Midbrain (tissue), 1 donor: ENCODE data around the gene FRMD3.

ENCODE experiments used
- DNase-seq: peaks from one replicate; lab custom pipeline; 2025; lab: John Stamatoyannopoulos, UW

The FRMD3 gene

DNA sequence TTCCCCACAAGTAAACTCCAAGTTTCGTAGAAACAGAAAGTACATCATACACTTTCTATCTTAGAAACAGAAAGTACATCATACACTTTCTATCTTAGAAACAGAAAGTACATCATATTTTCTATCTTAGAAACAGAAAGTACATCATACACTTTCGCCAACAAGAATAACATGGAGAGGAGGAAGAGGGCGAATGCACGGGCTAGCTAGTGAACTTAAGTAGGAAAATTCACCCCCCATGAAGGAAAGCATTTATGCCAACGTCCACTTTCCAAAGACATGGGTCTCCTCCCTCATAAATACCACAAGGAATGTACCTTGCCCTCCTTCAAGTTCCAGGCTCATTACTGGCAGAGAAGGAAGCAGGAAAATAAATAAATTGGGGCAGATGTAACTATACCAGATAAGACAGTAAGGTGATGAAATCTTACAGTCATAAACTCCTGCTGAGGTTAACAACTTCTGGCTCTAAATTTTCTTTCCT, 64.7 kb downstream of the FRMD3 start:
- no peak for DNase-seq

DNA sequence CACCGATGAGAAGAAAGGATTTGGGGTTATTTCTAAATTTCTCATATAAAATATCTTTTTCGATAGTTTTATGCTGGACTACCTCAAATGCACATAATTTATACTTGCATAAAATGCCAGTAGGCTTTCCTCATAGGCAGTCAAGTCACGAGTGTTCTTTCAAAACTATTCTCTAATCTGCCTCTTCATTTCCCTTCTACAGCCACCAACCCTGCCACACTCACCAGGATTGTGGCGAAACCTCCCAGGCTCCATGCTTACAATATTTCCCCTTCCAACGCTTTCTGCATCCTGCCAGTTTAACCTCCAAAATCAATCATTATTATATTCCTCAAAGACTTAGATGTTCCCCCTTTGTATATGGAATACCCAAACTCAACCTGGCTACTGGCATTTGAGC, 65.4 kb downstream of the FRMD3 start:
- DNase-seq, result no peak

DNA sequence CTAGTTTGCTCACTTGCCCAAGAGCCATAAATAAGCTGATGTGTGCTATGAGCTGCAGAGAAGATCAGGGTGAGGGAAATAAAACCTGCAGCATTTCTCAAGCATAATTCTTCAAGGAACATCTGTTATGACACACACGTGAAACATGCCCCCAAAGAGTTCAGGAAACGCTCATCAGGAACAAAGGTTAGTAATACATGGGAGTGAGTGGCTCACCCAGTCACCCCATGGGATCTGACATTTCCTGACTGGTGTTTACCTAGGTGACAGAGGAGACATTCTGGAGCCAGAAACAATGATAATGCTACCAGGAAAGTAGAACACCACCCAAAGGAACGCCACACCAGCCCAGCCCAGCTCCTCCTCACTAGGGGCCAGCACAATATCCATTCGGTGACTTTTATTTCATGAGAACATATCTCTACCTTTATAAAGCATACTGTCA, 66.0 kb downstream of the FRMD3 start:
- no peak for DNase-seq

DNA sequence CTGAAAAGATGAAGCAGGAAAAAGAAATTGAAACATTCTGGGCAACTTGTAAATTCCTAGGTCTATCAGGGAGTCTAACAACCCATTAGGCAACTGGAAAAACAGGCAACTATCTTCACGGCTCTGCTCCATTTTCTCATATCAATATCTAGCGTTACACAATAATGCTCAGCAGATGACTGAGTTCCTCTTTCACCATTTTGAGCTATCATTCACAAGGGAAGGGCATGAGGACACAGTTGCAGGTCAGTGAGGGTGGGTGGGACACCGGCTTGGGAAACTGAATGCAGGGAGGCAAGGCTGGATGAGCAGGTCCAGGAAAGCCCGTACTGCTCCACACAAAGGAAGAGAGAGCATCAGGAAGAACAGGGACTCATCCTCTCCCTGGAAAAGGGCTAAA, 67.0 kb downstream of the FRMD3 start:
- no peak for DNase-seq

DNA sequence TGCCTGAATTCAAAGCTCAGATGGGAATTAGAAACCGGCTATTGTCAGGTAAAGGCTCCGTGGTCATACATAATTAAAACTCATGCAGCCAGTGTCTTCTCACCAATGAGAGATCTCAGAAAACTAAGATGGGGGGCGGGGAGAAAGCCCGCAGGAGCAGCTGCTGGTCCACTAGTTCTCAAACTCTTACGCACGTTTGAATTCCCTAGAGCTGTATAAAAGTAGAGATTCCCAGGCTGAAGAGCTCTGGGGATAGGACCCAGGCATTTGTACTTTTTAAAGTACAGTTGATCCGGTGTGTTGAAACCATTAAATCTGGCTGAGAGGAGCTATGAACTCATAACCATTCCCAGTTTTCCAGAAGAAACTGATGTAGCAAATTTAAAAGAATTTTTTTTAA, 68.5 kb downstream of the FRMD3 start:
- no peak for DNase-seq

DNA sequence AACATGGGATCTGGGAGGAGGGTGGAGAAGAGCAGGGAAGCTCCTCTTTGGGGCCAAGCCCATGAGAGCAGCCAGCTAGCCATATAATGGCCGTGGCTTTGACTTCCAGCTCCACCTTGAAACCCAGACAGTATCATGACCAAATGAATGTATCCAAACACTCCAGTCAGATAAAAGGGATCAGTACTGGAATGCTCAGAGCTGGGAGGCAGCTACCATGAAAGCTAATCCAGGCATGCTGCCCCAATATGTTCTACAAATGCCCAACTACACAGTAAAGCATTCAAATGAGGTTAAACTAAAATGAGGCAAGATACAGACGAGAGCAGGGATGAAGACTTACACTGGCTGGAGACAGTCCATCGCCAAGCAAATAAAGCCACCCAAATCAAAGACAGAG, 69.4 kb downstream of the FRMD3 start:
- DNase-seq, result no peak

DNA sequence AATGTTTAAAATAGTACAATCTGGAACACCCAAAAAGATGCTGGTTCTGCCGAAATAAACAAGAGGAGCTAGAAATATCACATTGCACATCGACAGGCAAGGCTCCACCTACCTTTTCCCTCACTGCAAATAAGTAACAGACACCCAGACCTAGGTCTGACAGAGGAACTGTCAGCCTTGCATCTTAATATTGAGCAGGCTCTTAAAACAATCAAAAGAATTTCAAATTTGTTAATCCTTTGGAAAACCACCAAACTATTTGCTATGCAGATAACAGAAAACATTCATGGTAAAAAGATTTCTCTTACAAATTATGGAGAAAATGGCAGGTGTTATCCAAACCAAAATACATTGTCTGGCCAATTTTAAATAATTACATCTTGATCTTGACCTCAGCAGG, 71.3 kb downstream of the FRMD3 start:
- no peak for DNase-seq

DNA sequence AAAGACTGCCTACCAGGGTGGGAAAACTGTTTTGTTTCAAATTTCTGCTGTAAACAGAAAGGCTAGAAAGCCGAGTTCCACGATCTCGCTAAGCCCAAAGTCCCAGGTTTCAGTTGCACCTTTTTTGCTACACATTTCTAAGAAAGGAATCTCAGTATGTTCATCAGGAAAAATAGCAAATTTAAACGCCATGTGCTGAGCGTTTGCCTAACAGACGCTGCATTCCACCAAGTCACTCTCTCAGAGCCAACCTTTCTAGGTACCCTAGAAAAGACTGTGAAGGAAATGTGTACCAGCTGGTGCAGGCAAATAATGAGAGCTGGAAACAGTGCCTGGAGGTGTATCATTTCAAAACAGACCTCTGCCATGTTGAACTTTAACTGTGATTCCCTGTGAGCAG, 71.8 kb downstream of the FRMD3 start:
- DNase-seq, result no peak

DNA sequence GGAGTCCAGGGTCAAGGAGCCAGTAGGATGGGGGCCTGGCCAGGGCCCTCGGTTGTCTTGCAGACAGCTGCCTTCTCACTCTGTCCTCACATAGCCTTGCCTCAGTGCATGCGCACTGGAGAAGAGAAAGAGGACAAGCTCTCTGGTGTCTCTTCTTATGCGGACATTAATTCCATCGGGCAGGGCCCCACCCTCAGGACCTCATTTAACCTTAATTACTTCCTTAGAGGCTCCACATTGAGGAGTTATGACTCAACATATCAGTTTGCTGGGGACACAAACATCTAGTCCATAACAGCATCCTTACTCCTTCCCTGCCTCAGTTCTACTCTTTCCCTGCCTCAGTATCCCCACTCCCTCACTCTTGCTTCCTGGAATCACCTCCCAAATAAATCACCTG, 78.4 kb downstream of the FRMD3 start:
- no peak for DNase-seq

DNA sequence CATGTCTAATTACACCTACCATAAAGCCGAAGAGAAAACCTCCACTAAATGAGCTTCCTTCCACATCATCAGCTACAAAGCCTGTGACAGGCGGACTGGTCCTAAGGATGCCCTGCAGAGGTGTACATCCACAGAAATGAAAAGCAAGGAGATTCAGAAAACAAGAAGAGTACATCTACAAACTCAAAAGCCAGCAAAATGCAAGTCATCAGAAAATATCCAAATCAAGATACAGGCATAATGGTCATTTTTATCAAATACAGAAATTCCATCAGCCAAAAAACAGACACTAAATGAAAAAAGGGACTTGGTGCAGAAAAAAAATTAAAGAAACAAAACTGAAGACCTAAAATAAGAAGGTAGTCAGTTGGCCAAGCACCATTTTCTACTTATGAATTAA, 79.7 kb downstream of the FRMD3 start:
- no peak for DNase-seq

DNA sequence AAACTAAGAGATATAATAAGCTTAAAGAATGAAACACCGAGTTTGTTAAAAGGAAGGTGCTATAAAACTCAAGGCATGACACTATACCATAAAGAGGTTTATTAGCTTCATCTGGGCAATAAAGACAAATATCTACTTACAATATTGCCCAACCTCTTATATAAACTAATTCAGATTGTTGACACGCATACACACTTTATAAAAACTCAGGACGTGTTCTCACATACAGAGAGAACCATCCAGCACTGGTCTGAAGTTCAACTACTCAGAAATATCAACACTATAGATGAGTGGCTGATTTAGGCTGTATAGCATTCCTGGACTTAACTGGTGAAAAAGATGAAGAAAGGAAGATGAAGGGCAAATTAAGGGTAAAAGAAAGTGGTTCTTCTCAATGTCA, 81.2 kb downstream of the FRMD3 start:
- DNase-seq, result no peak

DNA sequence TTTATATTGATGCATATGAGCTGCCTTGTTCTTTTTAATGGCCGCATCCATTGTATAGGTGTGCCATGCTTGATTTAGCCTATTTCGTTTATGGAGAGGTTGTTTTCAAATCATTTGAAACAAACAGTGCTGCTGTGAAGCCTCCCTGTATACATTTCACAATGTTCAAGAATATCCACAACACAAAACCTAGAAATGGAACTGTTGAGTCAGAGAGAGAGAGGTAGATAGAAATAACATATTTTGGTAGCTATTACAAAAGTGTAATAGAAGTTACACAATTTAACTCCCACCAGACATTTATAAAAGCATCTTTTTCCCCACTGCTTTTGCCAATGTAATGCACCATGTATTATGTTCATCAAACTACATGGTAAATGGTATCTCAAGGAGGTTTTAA, 82.0 kb downstream of the FRMD3 start:
- no peak for DNase-seq

DNA sequence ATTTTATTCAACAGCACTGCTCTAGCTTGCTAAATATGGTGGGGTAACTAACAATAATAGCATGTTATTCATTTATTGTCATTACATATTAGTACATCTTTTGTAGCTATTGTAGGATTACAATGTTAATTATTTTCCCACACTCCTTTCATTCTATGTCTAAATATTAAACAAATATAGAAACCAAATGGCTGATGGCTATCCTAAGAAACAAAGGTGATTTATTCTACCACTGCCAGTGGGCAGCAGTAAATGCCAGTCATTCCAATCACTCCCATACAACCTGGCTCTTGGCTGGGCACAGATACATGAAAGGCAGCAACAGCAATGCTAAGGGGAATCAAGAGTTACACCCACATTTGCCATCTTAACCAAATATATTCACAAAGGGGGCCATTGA, 84.1 kb downstream of the FRMD3 start:
- DNase-seq, result no peak

DNA sequence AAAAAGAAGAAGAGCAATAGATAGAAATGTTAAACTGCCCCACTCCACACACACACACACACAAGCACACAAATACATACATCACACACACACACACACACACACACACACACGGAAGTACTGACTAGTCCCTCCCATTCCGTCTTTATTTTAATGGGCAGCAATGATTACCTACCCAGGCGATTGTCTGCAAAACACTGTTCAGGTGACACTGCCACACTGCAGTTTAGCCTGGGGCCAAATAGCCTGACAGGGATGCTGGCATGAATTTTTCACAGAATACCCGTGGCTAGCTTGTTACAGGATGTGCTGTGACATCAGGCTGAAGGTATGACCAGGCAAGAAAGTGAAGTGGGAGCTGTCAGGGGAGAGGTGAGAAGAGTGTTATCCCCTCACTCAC, 86.9 kb downstream of the FRMD3 start:
- no peak for DNase-seq

DNA sequence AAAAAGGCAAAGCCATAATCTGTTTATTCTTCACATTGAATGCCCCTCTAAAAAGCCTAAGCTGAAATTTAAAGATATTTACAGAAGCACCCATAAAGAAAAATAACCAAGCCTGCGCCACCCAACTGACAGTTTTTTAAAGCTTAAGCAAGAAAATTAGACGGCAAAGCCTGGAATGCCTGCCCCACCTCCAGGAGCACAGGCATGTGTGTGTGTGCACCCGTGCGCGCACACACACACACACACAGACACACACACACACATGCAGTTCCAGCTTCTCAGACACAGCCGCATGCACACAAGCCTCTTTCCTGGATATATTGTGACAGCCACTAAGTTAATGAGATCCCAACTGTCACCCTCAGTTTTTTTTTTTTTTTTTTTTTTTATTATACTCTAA, 88.2 kb downstream of the FRMD3 start:
- no peak for DNase-seq

DNA sequence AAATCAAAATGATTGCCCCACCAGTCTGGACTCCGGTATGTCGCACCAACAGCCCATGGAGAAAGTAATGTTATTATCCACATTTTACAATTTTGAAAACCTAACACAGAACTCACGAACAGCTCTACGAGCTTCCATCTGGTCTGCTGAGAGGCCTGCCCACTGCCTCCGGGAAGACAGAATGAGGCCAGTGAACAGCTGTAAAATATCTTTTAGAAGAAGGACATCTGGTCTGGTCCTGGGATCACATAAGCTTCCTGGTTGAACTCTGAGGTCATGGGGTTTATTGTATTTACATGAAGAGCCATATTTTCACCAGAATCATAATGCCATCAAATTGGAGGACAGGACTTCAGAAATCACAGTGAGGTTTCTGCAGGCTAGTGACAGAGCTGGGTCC, 89.0 kb downstream of the FRMD3 start:
- DNase-seq, result no peak

DNA sequence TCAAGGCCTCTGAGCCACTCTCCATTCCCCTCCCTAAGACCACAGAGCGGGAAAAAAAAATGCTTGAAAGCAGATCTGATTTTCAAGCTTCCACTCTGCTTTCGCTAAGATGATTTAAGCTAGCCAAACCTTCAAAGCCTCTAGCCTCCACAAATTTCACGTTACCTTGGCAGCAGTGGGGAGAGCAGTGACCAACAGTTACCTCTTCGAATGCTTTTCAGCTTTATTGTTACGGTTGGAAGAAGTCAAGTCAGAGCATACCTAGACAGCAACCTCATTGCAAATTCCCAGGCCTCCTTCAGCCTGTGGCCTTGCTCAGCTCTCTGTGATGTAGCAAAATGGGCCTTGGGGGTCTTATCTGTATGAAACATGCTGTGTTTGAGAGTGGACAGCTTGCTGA, 89.6 kb downstream of the FRMD3 start:
- no peak for DNase-seq

DNA sequence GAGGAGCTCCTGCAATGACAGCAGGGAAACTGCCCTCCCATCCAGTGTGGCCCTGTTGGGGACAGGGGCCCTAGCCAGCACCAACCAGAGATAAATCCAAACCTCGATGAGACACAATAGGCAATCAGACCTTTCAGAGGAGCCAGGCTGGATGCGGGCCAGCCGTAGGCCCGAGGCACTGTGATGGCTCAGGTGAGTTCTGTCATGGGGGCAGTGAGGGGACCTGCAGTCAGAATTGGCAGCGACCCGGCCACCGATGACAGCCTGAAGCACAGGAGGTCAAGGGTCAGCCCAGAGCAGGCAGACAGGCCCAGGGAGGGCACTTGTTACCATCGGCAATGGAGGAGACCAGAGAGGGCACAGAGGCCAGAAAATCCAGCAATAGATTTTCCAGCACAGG, 90.8 kb downstream of the FRMD3 start:
- no peak for DNase-seq

DNA sequence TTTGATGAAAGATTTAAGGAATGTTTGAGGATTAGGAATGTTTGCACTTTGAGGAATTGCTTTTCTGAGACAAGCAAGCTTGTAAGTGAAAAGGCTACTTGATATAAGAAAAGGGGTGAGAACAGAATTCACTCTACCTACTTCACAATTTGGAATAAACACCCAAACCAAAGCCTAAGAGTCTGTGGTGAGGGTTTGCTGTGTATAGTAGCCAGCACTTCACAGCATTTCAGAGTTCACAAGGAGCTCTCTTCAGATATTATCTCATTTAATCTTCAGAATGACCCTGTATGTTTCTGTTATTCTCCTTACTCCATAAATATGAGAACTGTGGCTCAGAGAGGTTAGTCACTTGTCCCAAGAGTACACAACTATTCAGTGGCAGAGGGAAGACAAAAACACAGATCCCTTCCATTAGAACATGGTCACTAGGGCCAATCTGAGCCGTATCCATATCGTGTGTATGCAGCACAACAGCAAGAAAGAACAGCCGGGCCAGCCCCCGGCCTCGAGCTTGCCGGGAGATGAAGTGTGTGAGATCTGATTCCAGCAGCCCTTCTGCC, 92.4 kb downstream of the FRMD3 start:
- no peak for DNase-seq

DNA sequence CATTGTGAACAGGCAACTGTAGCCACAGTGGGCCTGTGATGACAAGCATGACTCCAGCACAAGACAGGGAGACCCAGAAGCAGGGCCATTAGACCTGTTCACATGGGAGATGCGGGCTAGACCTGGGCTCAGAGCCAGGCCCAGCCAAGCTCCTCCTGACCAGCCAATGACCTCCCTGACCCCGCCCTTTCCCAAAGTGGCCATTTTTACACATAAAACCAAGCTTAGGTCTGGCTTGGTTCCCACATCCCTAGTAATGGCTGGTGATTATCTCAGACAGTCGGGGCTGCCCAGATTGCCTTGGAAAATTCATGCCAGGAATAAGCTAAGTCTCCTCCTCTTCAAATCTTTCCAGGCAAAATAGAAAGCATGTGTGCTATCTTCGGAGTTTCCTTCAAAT, 94.1 kb downstream of the FRMD3 start:
- DNase-seq, result no peak

DNA sequence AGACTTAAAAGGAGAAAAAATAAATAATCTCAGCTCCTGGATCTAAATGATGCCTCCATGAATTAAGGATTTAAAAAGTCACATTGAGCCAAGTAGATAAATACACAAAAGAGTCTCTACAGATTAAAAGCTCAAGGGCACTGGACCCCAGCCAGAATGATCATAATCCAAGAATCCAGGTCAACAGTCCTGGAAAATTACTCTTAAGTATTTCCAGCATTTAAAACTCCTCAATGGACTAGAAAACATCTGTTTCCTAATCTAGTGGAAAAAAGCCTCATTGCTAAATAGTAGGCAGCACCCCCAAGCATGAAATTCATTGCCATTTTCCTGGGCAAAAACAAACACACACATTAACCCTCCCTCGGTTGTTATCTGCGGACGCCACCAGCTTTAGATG, 96.8 kb downstream of the FRMD3 start:
- DNase-seq, result no peak

DNA sequence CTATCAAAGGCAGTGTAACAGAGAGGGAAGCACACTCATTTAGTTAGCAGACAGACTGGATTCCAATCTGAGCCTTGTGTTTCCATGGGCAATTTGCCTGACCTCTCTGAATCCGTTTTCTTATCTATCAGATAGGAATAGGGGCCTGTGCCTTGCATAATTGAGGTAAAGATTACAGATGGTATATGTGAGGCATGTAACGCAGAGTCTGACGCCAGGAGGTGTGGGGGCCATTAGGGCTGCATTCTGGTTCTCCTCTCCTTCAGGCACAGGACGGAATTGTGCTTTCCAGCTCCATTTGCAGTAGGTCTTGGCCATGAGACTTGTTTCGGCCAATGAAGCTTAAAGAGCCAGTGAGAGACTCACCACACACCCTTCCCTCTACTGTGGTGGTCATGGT, 97.6 kb downstream of the FRMD3 start:
- no peak for DNase-seq

DNA sequence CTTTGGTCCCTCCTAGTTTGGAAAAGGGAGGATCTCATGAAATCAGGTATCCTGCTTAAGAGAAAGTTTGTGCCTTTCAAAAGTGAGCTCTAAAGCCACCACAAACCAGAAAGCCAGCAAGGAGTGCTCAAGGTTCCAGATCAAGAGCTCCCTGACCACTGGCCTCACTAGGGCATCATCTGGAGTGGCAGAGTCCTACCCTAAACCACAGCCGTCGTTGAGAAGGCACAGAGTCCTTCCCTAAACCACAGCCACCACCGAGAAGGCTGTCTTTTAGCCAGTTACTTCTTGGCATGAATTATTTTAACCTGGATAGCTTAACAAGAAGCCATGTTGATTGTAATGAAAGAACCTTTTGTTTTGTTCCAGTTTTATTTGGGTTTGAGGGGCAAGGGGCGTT, 102.9 kb downstream of the FRMD3 start:
- DNase-seq, result no peak

DNA sequence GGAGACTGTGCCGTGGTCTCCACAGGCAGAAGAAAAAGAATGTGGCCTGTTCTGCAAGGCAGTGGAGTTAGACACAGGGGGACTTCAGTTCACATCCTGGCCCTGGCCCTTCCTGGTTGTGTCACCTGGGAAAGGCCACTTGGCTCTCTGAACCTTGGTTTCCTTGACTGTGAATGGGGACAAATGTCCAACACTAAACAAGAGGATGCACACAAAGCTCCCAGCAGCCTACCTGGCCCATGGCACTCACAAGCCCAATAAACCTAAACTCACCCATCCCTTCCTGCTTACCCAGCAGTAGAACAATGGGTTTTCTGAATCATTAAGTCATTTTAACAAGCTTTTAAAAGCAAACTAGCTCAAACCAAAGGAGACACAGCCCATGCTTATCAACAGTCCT, 103.9 kb downstream of the FRMD3 start:
- no peak for DNase-seq

DNA sequence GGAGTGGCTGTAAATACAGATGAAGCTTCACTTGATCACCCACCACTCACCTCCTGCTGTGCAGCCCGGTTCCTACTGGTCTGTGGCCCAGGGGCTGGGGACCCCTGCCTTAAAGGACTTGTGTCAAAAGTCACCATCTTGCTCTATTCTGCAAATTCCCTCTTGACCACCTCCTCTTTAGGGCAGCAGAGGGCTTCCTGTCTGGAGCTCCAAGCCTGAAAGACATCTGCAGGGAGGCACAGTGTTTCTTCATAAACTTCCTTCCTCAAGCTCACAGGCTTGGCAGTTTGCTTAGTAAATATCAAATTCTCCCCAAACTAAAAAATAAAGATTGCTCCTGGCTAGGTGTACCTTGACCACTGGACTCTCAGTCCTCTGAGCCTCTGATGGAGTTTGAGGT, 104.4 kb downstream of the FRMD3 start:
- no peak for DNase-seq
